Progenitor cell of endocrine pancreas (in vitro differentiated cells): Measurements from ENCODE around the gene RALA. TPM values are rescaled to one million over a fixed set of nuclear protein-coding genes. Genes with fewer than 3 reads are reported as not detected.
"Not testable (repeated sequence)": the region's sequence is repeated elsewhere in the genome, so short reads cannot be mapped to it uniquely, and the experiment has no call there.

Source experiments
- DNase-seq: peaks from one replicate; pipeline ENCODE4 v3.0.0; 2021; ENCODE audit warnings: low spot score; ENCODE audit not compliant: unreplicated experiment
- H3K27ac Mint-ChIP-seq: 2 replicates; pipeline ENCODE4 v1.8.0; 2021; ENCODE audit warnings: mild to moderate bottlenecking, moderate library complexity, mixed read lengths
- H3K27me3 Mint-ChIP-seq: 2 replicates; pipeline ENCODE4 v1.8.0; 2021; ENCODE audit warnings: mixed read lengths
- H3K36me3 Mint-ChIP-seq: 2 replicates; pipeline ENCODE4 v1.8.0; 2022; ENCODE audit warnings: mixed read lengths; ENCODE audit not compliant: insufficient read depth
- H3K4me1 Mint-ChIP-seq: 2 replicates; pipeline ENCODE4 v1.8.0; 2021; ENCODE audit warnings: low read depth, mixed read lengths
- H3K4me3 Mint-ChIP-seq: 2 replicates; pipeline ENCODE4 v1.8.0; 2021; ENCODE audit warnings: low read depth, mild to moderate bottlenecking, moderate library complexity, mixed read lengths
- H3K9me3 Mint-ChIP-seq: 2 replicates; pipeline ENCODE4 v1.8.0; 2021; ENCODE audit warnings: low read depth, mixed read lengths
- CTCF ChIP-seq: fragments of 200-600 bp; sonication (generic); IDR thresholded peaks from one replicate; pipeline ENCODE4 v1.5.0; 2021; ENCODE audit warnings: antibody characterized with exemption, mild to moderate bottlenecking; ENCODE audit not compliant: unreplicated experiment
- total RNA-seq: library from RNA; stranded (reverse); gene quantifications from 2 replicates; pipeline ENCODE4 v1.2.1, GENCODE V29; 2021

Gene RALA
- total RNA-seq, 1 donor from 2014 or later, result 39.6 TPM

GRCh38 chr7:39664585-39664984, 41.2 kb downstream of the RALA start:
- Mint-ChIP-seq H3K4me1 (peaks cover 2% of the 10 kb centered on the region), H3K4me3 (no peak overlapping the region), H3K27ac (no peak overlapping the region), H3K36me3 (peaks cover 26% of the 10 kb centered on the region), H3K9me3 (peaks cover 18% of the 10 kb centered on the region), H3K27me3 (no peaks in the 10 kb centered on the region)
- TF ChIP-seq CTCF, result no peak
- no peak for DNase-seq

GRCh38 chr7:39666562-39666961, 43.2 kb downstream of the RALA start:
- Mint-ChIP-seq H3K9me3 (peaks cover 12% of the 10 kb centered on the region), H3K4me3 (no peak overlapping the region), H3K4me1 (peaks cover 2% of the 10 kb centered on the region), H3K36me3 (peaks cover 15% of the 10 kb centered on the region), H3K27ac (no peak overlapping the region), H3K27me3 (no peaks in the 10 kb centered on the region)
- no peak for TF ChIP-seq CTCF
- DNase-seq, result no peak

- peaks cover 9% of the 10 kb centered on the region for H3K36me3 Mint-ChIP-seq
- H3K4me3 Mint-ChIP-seq, result no peak overlapping the region
- peak overlapping the region; percentile 46 for H3K27ac Mint-ChIP-seq
- peaks cover 8% of the 10 kb centered on the region for H3K9me3 Mint-ChIP-seq
- no peak for TF ChIP-seq CTCF
- no peak for DNase-seq
- no peaks in the 10 kb centered on the region for H3K27me3 Mint-ChIP-seq
- peaks cover 2% of the 10 kb centered on the region for H3K4me1 Mint-ChIP-seq
Observed at GRCh38 chr7:39667341-39667923, 44.1 kb downstream of the RALA start.

GRCh38 chr7:39668280-39668679, 44.9 kb downstream of the RALA start:
- H3K9me3 Mint-ChIP-seq, H3K36me3 Mint-ChIP-seq, H3K4me3 Mint-ChIP-seq, H3K27ac Mint-ChIP-seq, DNase-seq, H3K27me3 Mint-ChIP-seq, H3K4me1 Mint-ChIP-seq: not testable (repeated sequence)

- H3K36me3 Mint-ChIP-seq, result no peaks in the 10 kb centered on the region
- peaks cover 2% of the 10 kb centered on the region for H3K4me1 Mint-ChIP-seq
- DNase-seq, result no peak
- H3K27me3 Mint-ChIP-seq, result no peaks in the 10 kb centered on the region
- H3K4me3 Mint-ChIP-seq, result no peak overlapping the region
- H3K27ac Mint-ChIP-seq, result no peak overlapping the region
- TF ChIP-seq CTCF, result no peak
- H3K9me3 Mint-ChIP-seq, result no peaks in the 10 kb centered on the region
Observed at GRCh38 chr7:39670052-39670451, 46.7 kb downstream of the RALA start.

GRCh38 chr7:39670934-39671333, 47.6 kb downstream of the RALA start:
- TF ChIP-seq CTCF, result no peak
- Mint-ChIP-seq H3K36me3 (peaks cover 5% of the 10 kb centered on the region), H3K4me3 (no peak overlapping the region), H3K27ac (no peak overlapping the region), H3K9me3 (peaks cover 2% of the 10 kb centered on the region), H3K4me1 (peaks cover 2% of the 10 kb centered on the region), H3K27me3 (no peaks in the 10 kb centered on the region)
- DNase-seq, result no peak
